Heart left ventricle (tissue), 13 donors: Measurements from ENCODE around the gene FAM53B.

Source experiments
- CTCF ChIP-seq, 12 donors: fragments of 200-600 bp; sonication (generic) in 4 of 12; IDR thresholded peaks; one replicate each; pipeline versions ENCODE4 v1.5.0 to v1.8.0; 2018 to 2022; ENCODE audit warnings: antibody characterized with exemption in 12 of 12, mild to moderate bottlenecking in 5 of 12
- POLR2A ChIP-seq, 2 donors: fragments of 450-650 bp; IDR thresholded peaks; one replicate each; pipeline ENCODE4 v1.6.1; 2017; ENCODE audit warnings: antibody characterized with exemption in 2 of 2, mild to moderate bottlenecking in 2 of 2, moderate library complexity in 2 of 2
- donor health status: ischemic (EF 13 %, LVEDD 7.1; RV severe dilation, severe dysfunction).
- donor health status: DM: no; HTN: yes; CAD: no.
- donor health status: DM: no; HTN: no; CAD: no.
- donor health status: ischemic (EF 25% LVEDD 6.9; RV normal size, moderate dysfunction).
- donor health status: ischemic (EF 25% LVEDD 5.7; RV mildly dilated, moderate dysfunction).
- donor health status: ischemic (EF 35%, LVEDD 5.7; RV mildly dilated, moderate dysfunction).
- donor health status: nonischemic (EF 11% LVEDD 7.7; RV severe dilation, severe dysfunction).
- donor health status: DM: yes; HTN: yes; CAD: no.
- donor health status: PGD.
- donor health status: ischemic (EF 29% LVEDD 5.4; RV normal size, mild dysfunction).
- donor health status: nonischemic (EF 23%, LVEDD 6.1; RV moderate dilation, normal function).

GRCh38 chr10:124598196-124598595 lies 146.0 kb downstream of the FAM53B start:
- TF ChIP-seq POLR2A (IDR thresholded peaks at IDR 0.05): no peak
- TF ChIP-seq CTCF (IDR thresholded peaks at IDR 0.05): no peak
